Trophoblast cell (in vitro differentiated cells and primary cell): ENCODE results near the gene INCENP.

Source experiments
- DNase-seq, 2 donors: peaks; one replicate each; pipeline ENCODE4 v3.0.0-alpha.2; 2016
- H2AFZ ChIP-seq: 2 replicates; pipeline ENCODE4 v1.6.1; 2013; ENCODE audit warnings: low read length, moderate library complexity, mild to moderate bottlenecking; ENCODE audit not compliant: insufficient read depth, poor library complexity
- H2AK5ac ChIP-seq: 2 replicates; pipeline ENCODE4 v1.6.1; 2013; ENCODE audit warnings: mild to moderate bottlenecking, low read length
- H2BK120ac ChIP-seq: 2 replicates; pipeline ENCODE4 v1.6.1; 2013; ENCODE audit warnings: low read length, mild to moderate bottlenecking, moderate library complexity; ENCODE audit not compliant: insufficient read depth, poor library complexity
- H2BK12ac ChIP-seq: 2 replicates; pipeline ENCODE4 v1.6.1; 2013; ENCODE audit warnings: mild to moderate bottlenecking, low read length, moderate library complexity
- H2BK5ac ChIP-seq: 2 replicates; pipeline ENCODE4 v1.6.1; 2013; ENCODE audit warnings: low read length, low read depth, moderate library complexity, mild to moderate bottlenecking; ENCODE audit not compliant: poor library complexity
- H3K14ac ChIP-seq: 2 replicates; pipeline ENCODE4 v1.6.1; 2013; ENCODE audit warnings: mild to moderate bottlenecking, low read length
- H3K18ac ChIP-seq: 2 replicates; pipeline ENCODE4 v1.6.1; 2013; ENCODE audit warnings: mild to moderate bottlenecking, low read length
- H3K23ac ChIP-seq: 2 replicates; pipeline ENCODE4 v1.6.1; 2013; ENCODE audit warnings: low read length
- H3K27ac ChIP-seq: 2 replicates; pipeline ENCODE4 v1.5.1; 2013; ENCODE audit warnings: low read depth, mild to moderate bottlenecking, inconsistent platforms, low read length, moderate library complexity
- H3K27me3 ChIP-seq: 2 replicates; pipeline ENCODE4 v1.6.1; 2013; ENCODE audit warnings: inconsistent platforms, mild to moderate bottlenecking, low read length, moderate library complexity; ENCODE audit not compliant: insufficient read depth
- H3K36me3 ChIP-seq, 2 experiments: 1 replicate in 1 of 2; 2 replicates in 1 of 2; pipeline ENCODE4 v1.6.1; 2013; ENCODE audit warnings: low read length in 2 of 2, mild to moderate bottlenecking in 2 of 2, moderate library complexity in 1 of 2; ENCODE audit not compliant: insufficient read depth in 2 of 2, control insufficient read depth in 1 of 2
- H3K4ac ChIP-seq: 2 replicates; pipeline ENCODE4 v1.6.1; 2013; ENCODE audit warnings: low read depth, mild to moderate bottlenecking, low read length, moderate library complexity
- H3K4me1 ChIP-seq, 2 experiments: 1 replicate in 1 of 2; 2 replicates in 1 of 2; pipeline ENCODE4 v1.6.1; 2013; ENCODE audit warnings: low read length in 2 of 2, mild to moderate bottlenecking in 2 of 2, moderate library complexity in 1 of 2; ENCODE audit not compliant: insufficient read depth in 2 of 2, control insufficient read depth in 1 of 2
- H3K4me2 ChIP-seq: 2 replicates; pipeline ENCODE4 v1.6.1; 2013; ENCODE audit warnings: inconsistent platforms, mild to moderate bottlenecking, low read length, moderate library complexity
- H3K4me3 ChIP-seq: 2 replicates; pipeline ENCODE4 v1.5.1; 2013; ENCODE audit warnings: mild to moderate bottlenecking, low read depth, low read length, inconsistent platforms
- H3K79me1 ChIP-seq: one replicate; pipeline ENCODE4 v1.6.1; 2013; ENCODE audit warnings: low read length
- H3K79me2 ChIP-seq: 2 replicates; pipeline ENCODE4 v1.6.1; 2013; ENCODE audit warnings: low read length, mild to moderate bottlenecking; ENCODE audit not compliant: control insufficient read depth, insufficient read depth, poor library complexity
- H3K9ac ChIP-seq: 2 replicates; pipeline ENCODE4 v1.6.1; 2013; ENCODE audit warnings: mild to moderate bottlenecking, low read length
- H3K9me3 ChIP-seq: 2 replicates; pipeline ENCODE4 v1.6.1; 2013; ENCODE audit warnings: low read depth, mild to moderate bottlenecking, control low read depth, inconsistent platforms, low read length; ENCODE audit not compliant: insufficient read depth
- H4K12ac ChIP-seq: 2 replicates; pipeline ENCODE4 v1.6.1; 2013; ENCODE audit warnings: low read depth, mild to moderate bottlenecking, low read length, moderate library complexity
- H4K8ac ChIP-seq: 2 replicates; pipeline ENCODE4 v1.6.1; 2013; ENCODE audit warnings: low read depth, mild to moderate bottlenecking, low read length, moderate library complexity
- H4K91ac ChIP-seq: one replicate; pipeline ENCODE4 v1.6.1; 2013; ENCODE audit warnings: low read depth, mild to moderate bottlenecking, low read length, moderate library complexity
- WGBS: extraction: QIAGEN DNeasy Blood & Tissue Kit; methylation state at CpG from one replicate; pipeline ENCODE4 v1.1.7; 2013; ENCODE audit warnings: missing lambda C conversion rate; ENCODE audit not compliant: insufficient read length, insufficient coverage; ENCODE audit errors: extremely low coverage; 5-methylcytosine and 5-hydroxymethylcytosine counted together

Gene INCENP

GRCh38 chr11:62103141-62103540 lies 20.7 kb upstream of the INCENP start:
- Histone ChIP-seq H4K8ac (no peak overlapping the region), H2AFZ (no peak overlapping the region), H3K36me3 (no peaks in the 10 kb centered on the region), H3K79me2 (no peaks in the 10 kb centered on the region), H3K9ac (no peak overlapping the region), H3K18ac (no peak overlapping the region), H2BK12ac (no peak overlapping the region), H4K91ac (no peak overlapping the region), H2BK5ac (no peak overlapping the region), H3K27ac (no peak overlapping the region), H3K9me3 (no peaks in the 10 kb centered on the region), H3K4me2 (no peak overlapping the region), H3K23ac (no peak overlapping the region), H3K27me3 (no peaks in the 10 kb centered on the region), H4K12ac (no peak overlapping the region), H3K79me1 (no peaks in the 10 kb centered on the region), H2AK5ac (no peak overlapping the region), H3K4me1 (no peaks in the 10 kb centered on the region), H3K4me3 (no peak overlapping the region), H3K14ac (no peak overlapping the region), H2BK120ac (no peak overlapping the region), H3K4ac (no peak overlapping the region)
- DNase-seq: no peak

DNA sequence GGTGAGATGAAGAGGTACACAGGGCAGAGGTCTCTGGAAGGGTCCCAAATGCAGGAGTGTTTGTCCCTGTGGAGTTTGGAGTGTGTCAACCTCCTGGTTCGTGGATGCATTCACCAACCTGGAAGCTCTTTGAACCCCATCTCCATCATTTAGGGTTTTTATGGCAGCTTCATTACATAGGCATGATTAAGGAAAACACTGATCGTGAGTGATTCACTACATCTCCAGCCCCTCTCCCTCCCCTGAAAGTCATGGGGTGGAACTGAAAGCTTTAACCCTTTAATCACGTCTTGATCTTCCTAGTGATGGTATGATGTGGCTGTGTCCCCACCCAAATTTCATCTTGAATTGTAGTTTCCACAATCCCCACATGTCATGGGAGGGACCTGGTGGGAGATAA lies 19.8 kb upstream of the INCENP start:
- Histone ChIP-seq H3K4me3 (no peak overlapping the region), H3K27ac (no peak overlapping the region), H3K14ac (no peak overlapping the region), H3K9me3 (no peaks in the 10 kb centered on the region), H3K4me1 (no peaks in the 10 kb centered on the region), H3K27me3 (no peaks in the 10 kb centered on the region), H3K4me2 (no peak overlapping the region), H2BK12ac (no peak overlapping the region), H3K36me3 (no peaks in the 10 kb centered on the region), H3K4ac (no peak overlapping the region), H3K18ac (no peak overlapping the region), H2BK5ac (no peak overlapping the region), H2AK5ac (no peak overlapping the region), H4K91ac (no peak overlapping the region), H3K79me2 (no peaks in the 10 kb centered on the region), H2AFZ (no peak overlapping the region), H2BK120ac (no peak overlapping the region), H3K23ac (no peak overlapping the region), H4K8ac (no peak overlapping the region), H3K79me1 (no peaks in the 10 kb centered on the region), H3K9ac (no peak overlapping the region), H4K12ac (no peak overlapping the region)
- WGBS: no CpG with 5 or more reads among the region's 3 CpGs
- no peak for DNase-seq

- no peaks in the 10 kb centered on the region for H3K79me1 ChIP-seq
- no peak overlapping the region for H2BK120ac ChIP-seq
- H2BK5ac ChIP-seq: no peak overlapping the region
- no peak overlapping the region for H2BK12ac ChIP-seq
- no peak overlapping the region for H4K12ac ChIP-seq
- no peak overlapping the region for H3K4me3 ChIP-seq
- peak in 1 of 2 donors; percentile 77 for DNase-seq
- no peaks in the 10 kb centered on the region for H3K79me2 ChIP-seq
- no peaks in the 10 kb centered on the region for H3K4me1 ChIP-seq
- H3K23ac ChIP-seq: no peak overlapping the region
- no peak overlapping the region for H2AFZ ChIP-seq
- no peaks in the 10 kb centered on the region for H3K36me3 ChIP-seq
- no peak overlapping the region for H3K27ac ChIP-seq
- H3K14ac ChIP-seq: no peak overlapping the region
- H4K91ac ChIP-seq: no peak overlapping the region
- H3K9ac ChIP-seq: no peak overlapping the region
- no peak overlapping the region for H3K4ac ChIP-seq
- H3K18ac ChIP-seq: no peak overlapping the region
- no CpG with 5 or more reads among the region's 11 CpGs for WGBS
- no peak overlapping the region for H2AK5ac ChIP-seq
- no peak overlapping the region for H3K4me2 ChIP-seq
- H3K9me3 ChIP-seq: no peaks in the 10 kb centered on the region
- no peak overlapping the region for H4K8ac ChIP-seq
- H3K27me3 ChIP-seq: no peaks in the 10 kb centered on the region
Measured at GRCh38 chr11:62104816-62105653, 18.8 kb upstream of the INCENP start.

DNA sequence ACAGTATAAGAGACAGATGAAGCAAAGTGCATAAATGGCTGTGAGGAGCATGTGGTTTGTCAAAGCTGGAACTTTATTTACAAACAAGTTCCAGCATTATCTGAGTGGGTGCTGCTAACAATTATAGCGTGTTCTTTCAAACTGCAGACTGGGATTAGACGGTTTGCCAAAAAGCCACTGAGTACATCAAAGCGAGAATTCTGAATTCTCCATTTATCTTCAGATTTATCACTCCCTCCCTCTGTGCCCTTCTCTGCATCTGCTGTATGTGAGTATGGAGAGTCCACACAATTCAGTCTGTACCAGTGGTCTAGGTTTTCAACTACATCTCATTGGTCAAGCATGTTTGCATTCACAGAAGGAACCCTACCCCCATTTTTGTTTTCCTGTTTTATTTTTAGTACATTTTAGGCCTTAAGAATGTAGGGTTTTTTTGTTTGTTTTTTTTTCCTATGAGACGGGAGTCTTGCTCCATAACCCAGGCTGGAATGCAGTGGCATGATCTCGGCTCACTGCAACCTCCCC lies 18.1 kb upstream of the INCENP start:
- Histone ChIP-seq H2AFZ (no peak overlapping the region), H4K8ac (no peak overlapping the region), H3K36me3 (no peaks in the 10 kb centered on the region), H3K9me3 (no peaks in the 10 kb centered on the region), H3K4me2 (no peak overlapping the region), H3K9ac (no peak overlapping the region), H2AK5ac (no peak overlapping the region), H3K79me2 (no peaks in the 10 kb centered on the region), H4K12ac (no peak overlapping the region), H2BK12ac (no peak overlapping the region), H3K4me3 (no peak overlapping the region), H2BK120ac (no peak overlapping the region), H2BK5ac (no peak overlapping the region), H3K18ac (no peak overlapping the region), H3K23ac (no peak overlapping the region), H4K91ac (no peak overlapping the region), H3K4me1 (no peaks in the 10 kb centered on the region), H3K14ac (no peak overlapping the region), H3K27ac (no peak overlapping the region), H3K27me3 (no peaks in the 10 kb centered on the region), H3K79me1 (no peaks in the 10 kb centered on the region), H3K4ac (no peak overlapping the region)
- WGBS: no CpG with 5 or more reads among the region's 5 CpGs
- peak in 1 of 2 donors; percentile 14 for DNase-seq
